HPDE6-E6E7 (cell line): Measurements from ENCODE around the gene B4GALT3.
A peak's percentile ranks its signal among the peaks of the same experiment; 100 is the strongest.

Experiments used
- DNase-seq: peaks from one replicate; pipeline ENCODE4 v3.0.0; 2011; ENCODE audit warnings: missing footprints; ENCODE audit errors: extremely low spot score

B4GALT3 gene

DNA sequence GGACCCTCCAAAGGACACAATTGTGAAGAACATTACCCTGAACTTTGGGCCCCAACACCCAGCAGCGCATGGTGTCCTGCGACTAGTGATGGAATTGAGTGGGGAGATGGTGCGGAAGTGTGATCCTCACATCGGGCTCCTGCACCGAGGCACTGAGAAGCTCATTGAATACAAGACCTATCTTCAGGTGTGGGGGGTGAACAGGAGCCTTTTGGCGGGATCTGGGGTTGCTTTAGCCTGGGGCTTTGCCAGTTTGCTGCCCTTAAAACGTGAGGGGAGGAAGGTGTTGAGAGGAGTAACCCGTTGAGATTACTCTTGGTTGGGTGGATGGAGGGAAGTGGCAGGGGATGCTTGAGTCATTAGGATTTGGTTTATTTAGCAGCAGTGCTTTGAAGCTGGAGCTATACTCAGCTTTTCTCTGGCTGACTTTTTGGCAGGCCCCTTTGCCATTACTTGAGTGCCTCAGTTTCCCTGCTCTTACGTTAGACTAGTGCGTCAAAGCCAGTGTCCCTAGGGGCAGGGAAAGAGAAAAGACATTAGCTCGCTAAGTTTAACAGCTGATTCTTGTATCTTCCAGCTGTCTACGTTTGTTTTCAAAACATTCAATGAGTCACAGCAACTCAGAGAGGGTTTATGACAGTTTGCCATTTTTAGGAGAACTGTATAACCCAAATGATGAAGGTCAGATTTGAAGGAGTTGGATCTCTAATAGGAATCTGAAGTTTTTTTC is 29.3 kb upstream of the B4GALT3 start:
- DNase-seq, result no peak

DNA sequence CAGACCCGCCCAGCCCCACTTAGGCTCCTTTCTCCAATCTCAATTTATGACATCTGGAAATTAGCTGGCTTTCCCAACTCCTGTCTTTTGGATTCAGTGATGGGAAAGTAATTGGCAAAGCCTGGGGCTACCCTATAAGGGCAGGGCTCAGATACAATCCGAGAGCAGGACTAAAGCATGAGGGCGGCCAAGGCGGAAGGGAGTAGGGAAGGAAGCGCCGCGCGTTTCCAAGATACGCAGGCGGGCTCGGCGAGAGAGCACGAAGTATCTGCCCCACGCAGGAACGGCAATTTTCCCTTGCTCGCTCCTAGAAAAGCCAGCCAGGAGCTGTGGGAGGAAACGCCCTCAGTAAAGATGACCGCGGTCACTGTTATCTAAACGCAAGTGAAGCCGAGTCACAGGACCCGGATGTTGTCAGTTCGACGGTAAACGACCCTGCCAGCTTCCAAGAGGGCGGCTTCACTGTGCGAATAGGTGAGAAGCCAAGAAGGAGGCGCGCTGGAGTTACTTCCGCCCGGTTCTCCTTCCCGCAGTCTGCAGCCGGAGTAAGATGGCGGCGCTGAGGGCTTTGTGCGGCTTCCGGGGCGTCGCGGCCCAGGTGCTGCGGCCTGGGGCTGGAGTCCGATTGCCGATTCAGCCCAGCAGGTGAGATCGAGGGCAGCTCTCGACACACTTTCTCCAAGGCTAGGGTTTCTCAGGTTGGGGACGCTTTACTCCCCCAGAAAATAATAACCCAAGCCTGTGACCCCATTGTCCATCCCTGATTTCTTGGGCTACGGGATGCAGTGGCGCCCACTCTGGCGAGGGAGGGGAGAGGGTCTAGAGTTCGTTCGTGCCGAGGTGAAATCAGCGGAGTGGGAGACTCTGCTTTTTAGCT is 24.8 kb upstream of the B4GALT3 start, which contains the start of gene NDUFS2:
Gene NDUFS2, plus strand, starts transcription at position 532 of the 877 bp plus-strand sequence. Its CDS starts 19 bp downstream, at position 551.
- peak; percentile 88 for DNase-seq

DNA sequence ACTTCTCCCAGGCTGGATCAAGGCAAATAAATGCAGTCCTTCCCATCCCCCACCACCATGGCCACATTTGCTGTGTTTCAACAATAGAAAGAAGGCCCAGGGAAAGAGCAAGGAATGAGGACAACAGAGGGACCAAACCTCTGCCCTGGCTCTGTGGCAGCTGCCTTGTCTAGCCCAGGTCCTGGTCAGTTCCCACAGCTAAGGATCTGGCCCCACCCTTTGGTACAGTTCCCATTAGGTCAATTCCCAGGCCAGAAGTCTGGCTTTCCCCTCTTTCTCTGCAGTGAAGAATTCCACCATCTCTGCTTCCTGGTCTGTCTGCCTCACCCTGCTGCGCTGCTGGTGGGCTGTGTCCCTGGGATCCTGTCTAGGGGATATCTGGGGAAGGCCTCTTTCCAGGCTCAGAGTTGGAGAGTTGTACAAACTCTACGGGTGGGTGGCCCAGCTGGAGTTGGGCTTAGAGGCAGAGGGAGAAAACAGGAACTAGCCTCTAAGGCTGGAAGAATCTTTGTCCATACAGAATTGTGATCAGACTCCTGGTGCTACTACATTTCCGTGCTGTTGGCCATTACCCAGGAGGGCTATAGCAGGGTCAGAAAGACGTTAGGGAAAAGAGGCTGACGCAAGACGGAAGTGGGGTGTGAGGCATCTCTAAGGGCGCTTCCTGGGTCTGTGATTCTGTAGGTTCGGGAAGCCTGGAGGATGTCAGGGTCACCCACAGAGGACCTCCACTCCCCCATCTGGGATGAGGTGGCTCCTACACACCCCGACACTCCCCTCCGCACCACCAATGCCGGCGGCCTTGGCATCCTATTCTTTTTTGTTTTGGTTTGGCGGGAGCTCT is 23.9 kb upstream of the B4GALT3 start:
- no peak for DNase-seq

DNA sequence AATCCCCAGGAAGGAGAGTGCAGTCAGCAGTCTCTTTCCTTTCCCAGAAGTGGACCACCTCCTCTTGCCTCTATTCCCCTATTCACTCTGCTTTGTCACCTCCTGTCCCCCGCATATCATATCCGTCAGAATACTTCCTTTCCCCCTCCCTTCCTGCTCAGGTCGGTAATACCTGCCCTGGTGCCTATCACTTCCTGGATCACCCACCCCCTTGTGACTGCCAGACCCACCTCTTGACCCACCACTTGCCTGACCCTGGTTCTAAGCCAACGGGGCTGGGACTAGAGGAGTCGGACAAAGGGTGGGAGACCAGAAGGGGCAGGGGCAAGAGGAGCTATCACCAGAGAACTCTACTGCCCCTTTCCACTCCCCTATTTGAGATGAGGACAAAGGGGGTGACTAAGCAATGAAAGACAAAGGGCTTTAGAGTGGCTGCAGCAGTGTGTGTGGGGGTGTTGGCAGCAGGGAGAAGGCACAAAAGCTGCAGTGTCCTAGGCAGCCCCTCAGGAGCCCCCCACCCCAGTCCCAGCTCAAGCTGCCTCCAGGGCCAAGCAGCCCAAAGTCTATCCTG is 23.2 kb upstream of the B4GALT3 start:
- no peak for DNase-seq

DNA sequence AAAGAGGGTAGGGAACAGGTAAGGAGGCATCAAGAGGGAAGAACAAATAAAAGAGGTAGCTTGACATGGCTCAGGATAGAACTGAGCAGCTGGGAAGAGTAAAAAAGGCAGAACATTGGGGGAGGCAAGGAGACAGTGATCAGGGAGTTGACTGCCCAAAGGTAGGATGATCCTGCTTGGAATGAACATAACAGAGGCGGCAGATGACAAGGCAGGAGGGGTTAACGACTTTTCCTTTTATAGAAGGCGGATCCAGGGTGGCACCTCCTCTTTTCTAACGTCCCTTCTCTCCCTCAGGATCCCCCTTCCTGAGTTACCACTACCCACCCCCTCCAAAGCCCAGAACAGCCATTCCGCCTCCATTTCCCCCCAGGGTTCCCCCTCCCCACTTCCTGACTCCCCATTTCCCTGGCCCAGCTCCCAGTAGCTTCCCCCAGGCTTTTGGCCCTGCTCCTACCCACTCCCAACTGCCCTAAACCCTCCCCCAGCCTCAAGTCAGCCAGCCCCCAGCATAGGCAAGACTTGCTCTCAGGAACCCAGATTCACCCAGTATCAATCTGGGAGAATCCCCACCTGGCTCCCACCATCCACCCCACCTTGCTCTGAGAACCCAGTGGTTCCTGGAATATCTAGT is 22.3 kb upstream of the B4GALT3 start:
- DNase-seq, result no peak

DNA sequence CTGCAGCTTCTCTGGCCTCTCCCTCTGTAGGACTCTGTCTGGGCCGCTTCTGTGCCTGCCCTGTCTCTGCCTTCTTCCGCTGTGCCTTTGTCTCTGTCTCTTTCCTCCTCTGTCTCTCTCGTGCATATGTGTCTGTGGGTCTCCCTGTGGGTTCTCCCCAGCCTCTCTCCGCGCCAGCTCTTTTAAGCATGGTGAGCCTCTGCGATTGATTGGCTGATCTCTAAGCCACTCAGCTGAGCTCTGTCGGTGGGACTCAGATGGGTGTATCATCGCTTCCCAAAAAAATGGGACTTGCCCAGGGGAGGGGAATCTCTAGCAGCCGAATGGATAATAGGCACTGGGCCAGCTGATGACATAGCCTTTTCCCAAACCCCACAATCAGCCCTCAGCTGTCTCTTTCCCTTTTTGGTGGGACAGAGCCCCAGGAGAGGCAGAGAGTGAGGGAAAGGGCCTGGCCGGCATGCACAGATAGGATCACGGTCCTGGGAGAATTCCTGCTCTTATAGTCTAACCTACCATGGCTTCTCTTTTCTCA is 21.7 kb upstream of the B4GALT3 start, which contains the start of gene ADAMTS4:
Gene ADAMTS4, minus strand, starts transcription at position 158 of the 535 bp plus-strand sequence. CDS start 427 bp downstream, outside the sequence.
- no peak for DNase-seq

DNA sequence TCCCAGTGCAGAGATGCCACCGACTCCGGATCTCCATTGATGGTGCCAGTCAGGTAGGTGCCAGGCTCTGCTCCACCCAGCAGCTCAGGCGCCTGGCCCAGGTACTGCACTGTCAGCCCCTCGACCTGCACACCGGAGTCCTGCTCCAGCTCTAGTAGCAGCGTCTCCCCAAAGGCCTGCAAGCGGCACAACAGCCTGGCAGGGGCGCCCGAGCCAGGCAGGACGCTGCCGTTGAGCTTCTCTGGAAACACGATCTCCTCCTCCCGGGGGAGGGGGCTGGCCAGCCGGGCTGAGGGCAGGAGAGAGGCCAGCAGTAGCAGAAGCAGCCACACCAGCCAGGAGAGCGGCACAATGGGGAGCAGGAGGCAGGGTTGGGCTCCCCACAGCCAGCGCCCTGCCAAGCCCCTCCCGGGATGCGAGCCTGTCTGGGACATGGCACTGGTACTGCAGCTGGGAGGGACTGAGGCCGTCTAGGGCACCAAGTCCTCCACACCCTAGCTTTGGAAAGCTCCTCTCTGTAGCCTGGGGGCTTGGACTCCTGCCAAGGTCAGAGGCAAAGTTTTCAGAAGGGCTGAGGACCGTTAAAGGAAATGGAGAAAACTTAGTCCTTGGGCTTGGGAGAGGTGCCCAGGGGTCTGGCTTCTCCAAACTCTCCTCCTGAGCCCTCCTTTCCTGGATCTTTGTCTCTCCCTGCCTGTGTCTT is 21.0 kb upstream of the B4GALT3 start:
- DNase-seq, result no peak

DNA sequence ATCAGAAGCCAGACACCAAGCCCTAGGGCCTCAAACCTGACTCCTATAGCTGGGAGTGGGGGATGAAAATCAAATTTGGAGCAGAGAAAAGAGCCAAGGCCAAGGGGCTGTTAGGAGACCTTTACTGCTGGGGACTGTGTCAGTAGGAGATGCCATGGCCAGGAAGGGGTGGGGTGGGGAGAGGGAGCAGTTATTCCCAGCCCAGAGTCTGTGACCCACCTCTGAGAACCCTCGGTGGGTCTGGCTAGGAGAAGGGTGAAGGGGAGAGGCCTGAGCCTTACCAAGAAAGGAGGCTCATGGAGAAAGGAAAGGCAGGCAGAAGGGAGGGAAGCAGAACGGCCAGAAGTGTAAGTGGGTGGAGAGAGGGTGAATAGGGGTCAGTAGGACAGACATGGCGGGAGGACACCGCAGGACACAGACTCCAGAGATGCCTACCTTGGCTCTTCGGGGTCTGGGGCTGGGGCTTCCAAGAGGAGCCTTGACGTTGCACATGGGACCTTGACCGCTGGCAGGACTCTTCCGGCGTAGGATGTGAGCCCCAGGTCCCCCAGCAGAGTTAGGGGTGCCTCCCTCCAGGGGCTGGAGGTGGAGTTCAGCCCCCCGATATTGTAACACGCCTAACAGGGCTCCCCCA is 20.4 kb upstream of the B4GALT3 start:
- no peak for DNase-seq

DNA sequence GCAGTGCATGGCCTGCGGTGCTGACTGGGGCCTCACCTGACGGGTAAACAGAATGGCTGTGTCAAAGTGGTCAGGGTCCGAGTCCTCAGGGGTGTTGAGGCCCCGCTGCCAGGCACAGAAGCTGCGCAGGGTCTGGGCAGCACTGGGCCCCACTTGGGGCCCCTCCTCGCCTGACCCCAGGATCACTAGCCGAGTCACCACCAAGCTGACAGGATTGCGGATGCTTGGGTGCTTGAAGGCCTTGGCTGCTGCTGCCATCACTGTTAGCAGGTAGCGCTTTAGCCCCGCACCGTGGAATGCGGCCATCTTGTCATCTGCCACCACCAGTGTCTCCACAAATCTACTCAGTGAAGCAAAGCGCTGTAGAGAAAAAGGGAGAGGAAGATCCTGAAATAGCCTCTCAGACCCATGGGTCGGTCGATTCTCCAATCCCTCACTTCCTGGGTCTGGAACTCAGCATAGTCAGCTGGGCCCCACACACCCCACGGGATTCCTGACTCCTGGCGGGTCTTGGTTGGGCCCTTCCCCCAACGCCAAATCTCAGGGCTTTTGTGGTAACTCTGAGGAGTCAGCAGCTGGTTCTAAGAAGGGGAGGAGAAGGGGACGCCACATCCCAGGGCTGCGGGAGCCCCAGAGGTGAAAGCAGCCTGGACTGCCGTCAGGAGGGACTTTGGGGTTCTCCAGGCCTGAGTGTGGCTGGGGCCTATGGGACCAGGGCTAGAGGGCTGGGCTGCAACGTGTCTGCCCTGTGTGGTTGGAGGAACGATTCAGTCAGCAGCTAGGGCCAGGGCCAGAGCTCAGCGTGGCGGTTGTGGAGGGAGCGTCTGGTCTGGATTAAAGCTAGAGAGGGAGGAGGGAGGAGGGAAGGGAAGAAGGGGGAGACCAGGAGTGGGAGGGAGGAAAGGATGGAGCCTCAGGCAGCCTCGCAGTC is 19.5 kb upstream of the B4GALT3 start:
- DNase-seq, result no peak

DNA sequence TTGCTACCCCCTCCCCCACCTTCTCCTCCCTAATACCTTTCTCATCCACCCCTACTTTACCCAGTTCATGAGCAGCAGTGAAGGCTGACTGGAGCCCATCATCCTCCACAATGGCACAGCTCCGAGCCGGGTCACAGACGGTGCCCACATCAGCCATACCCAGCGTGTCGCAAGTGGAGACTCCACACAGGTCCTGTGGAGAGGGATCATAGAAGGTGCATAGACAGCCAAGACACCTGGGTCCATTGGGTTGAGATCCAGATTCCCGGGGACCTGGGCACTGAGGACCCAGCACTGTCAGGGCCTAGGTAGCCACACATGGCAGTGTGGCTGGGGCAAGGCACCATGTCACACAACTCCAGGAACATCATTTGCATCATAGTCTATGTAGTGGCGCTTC is 18.8 kb upstream of the B4GALT3 start:
- DNase-seq, result no peak

DNA sequence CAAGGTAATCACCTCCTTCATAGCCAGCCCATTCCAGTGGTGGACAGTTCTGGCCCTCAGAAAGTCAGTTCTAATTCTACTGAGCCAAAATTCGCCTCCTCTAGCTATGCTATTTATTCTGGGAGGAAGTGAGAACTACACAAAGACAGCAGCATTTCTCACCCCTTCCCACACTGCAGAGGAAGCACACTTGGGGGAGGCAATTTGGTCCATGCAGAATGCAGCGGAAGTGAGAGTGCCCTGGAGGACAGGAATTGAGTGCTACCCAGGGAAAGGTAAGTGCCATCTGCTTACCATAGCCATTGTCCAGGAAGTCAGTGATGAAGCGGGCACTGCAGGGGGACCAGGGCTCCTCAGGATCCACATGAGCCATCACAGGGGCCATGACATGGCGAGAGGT is 17.9 kb upstream of the B4GALT3 start:
- no peak for DNase-seq

DNA sequence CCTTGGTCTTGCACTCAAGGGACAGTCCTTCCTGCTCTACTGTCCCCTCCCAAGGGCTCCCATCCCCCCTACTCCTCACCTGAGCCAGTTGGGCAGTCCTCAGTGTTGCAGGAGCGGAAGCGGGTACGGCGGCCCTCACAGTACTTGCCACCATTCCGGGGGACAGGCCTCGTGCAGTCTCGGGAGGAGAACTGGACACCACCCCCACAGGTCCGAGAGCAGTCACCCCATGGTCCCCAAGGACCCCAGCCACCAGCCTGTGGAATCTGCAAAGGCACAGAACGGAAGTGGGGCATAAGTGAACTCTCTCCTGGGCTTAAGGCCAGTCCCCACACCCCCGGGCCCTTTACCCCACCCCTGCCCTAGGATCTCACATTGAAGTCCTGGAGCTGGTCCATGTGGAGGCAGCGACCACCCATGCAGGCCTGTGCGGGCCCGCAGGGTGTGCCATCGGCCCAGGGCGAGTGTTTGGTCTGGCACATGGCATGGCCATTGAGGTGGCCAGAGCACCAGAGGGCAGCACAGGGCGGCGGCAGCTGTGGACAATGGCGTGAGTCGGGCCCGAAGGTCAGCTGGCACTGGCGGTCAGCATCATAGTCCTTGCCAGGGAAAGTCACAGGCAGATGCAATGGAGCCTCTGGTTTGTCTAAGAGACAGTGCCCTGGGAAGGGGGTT is 16.4 kb upstream of the B4GALT3 start:
- no peak for DNase-seq

DNA sequence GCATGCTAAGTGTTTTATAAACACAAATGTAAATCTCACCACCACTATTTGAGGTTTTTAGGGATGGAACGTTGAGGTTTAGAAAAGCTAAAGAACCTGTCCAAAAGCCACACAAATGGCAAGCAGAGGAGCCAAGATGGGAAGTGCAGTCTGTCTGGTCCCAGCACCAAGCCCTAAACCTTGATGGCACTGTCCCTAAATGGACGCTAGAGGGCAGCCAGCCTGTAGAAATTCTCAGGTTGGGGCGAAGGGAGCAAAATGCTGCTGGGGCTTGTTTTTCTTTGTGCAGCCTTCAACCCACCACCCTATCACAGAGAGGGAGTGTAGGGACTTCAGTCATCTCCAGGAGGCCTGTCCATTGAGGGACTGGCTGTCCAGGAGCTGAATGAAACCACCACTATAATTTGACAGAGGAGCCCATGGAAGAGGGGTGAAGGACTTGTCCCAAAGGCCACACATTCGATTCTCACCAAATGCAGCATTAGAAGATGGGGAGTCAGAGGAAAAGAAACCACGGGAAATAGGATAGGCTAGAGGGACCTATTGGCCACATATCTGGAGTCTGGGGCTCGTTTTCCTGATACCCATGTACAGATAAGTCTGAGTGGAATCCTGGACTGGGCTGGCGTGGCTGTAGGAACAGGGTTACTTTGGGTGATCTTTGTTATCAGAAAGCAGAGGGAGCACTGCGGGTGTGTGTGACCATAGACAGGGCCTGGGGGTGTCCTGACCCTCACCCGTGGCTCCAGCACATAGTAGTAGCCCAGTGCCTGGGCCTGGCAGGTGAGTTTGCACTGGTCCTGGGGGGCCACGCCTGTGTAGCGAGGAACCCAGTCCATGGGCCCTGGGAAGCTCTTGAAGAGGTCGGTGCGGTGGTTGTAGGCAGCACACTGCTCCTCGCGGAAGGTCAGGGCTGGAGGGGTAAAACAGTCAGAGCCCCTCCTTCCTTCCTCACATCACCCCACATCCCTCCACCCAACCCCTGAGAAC is 15.5 kb upstream of the B4GALT3 start:
- peak; percentile 71 for DNase-seq

DNA sequence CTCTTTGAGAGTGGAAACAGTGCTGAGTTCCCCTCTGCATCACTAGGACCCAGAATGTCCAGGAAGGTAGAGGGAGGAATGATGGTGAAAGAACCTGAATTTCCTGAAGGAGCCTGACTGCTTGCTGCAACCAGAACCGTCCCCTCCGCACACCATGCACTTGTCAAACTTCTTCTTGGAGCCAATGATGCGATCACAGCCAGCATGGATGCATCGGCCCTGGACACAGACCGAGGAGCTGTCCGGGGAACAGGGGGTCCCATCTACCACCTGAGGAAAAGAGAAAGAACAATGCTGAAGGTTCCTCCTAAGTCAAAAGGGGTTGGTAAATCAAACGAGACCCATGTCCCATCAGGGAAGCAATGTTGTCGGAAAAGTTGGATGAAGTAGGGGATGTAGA is 14.7 kb upstream of the B4GALT3 start:
- DNase-seq, result no peak

DNA sequence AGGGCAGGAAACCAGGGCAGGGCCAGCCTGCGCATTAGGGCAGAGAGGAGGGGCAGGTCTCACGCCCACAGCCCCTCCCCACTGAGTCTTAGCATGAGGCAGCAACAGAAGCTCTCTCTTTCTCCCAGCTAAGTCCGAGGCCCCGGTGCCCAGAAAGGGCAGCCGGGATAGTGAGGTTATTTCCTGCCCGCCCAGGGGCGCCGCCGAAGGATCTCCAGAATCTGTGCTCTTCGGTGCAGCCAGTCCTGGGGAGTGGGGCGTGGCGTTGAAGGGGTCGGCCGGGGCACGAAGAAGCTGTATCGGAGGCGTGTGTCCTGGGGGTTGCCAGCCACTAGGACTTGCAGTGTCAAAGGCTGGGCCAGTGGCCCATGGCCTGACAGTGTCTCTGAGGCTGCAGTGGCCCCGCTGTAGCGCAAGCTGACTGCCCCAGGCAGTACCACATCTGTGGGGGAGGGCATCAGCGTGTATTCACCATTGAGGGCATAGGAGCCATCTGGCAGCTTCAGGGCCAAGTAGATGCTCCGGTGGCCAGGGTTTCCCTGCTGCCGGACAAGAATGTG is 13.7 kb upstream of the B4GALT3 start:
- no peak for DNase-seq

DNA sequence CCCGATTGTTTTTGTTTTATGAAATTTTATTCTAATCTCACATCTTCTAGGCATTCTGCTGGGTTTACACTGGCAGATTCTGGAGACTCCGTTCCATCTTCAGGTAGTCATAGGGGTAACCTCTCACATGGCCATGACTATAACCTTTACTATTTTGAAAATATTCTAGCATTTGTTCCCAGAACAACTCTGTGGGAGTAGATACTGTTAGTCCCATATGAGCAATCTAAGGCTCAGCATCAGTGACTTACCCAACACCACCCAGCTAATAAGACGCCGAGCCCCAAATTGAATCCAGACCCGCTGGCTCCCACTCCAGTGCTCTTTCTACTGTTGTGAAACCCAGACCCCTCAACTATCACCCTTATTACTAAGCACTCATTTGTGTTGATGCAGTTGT is 11.7 kb upstream of the B4GALT3 start:
- DNase-seq, result no peak
